ENCODE data around the gene GFI1B.

Gene GFI1B

GRCh38 chr9:132978451-132979131 is at the start of gene GFI1B:
Gene GFI1B, plus strand, starts transcription at chr9:132978694. Its CDS starts 7,985 bp downstream, at chr9:132986679.
- H3K36me3 ChIP-seq (ENCODE audit: insufficient read depth, low read length): no peaks in the 10 kb centered on the region
- no peak within 1 kb of the TSS; the same call in 1 of the 2 replicates for H3K9ac ChIP-seq (ENCODE audit: low read depth, low read length)
- H3K9me3 ChIP-seq (ENCODE audit: control insufficient read depth, insufficient read depth, low read length): no peaks in the 10 kb centered on the region
- peaks cover 11% of the 10 kb centered on the region; the same call in 1 of the 2 replicates for H3K4me1 ChIP-seq (ENCODE audit: insufficient read depth, low read length)

- Histone ChIP-seq H3K36me3 (ENCODE audit: insufficient read depth, low read length) (0 out of 2 replicates have a peak, but pooled peaks cover 1% of the 10 kb centered on the region), H3K9ac (ENCODE audit: low read depth, low read length) (no peak overlapping the region), H3K9me3 (ENCODE audit: control insufficient read depth, insufficient read depth, low read length) (no peaks in the 10 kb centered on the region), H3K4me1 (ENCODE audit: insufficient read depth, low read length) (no peaks in the 10 kb centered on the region)
Observed at GRCh38 chr9:132931178-132931735, 47.2 kb upstream of the GFI1B start.

GRCh38 chr9:132935026-132935425 is 43.5 kb upstream of the GFI1B start:
- H3K9me3 ChIP-seq (ENCODE audit: control insufficient read depth, insufficient read depth, low read length): no peaks in the 10 kb centered on the region
- peaks cover 5% of the 10 kb centered on the region; the same call in 1 of the 2 replicates for H3K4me1 ChIP-seq (ENCODE audit: insufficient read depth, low read length)
- no peaks in the 10 kb centered on the region for H3K36me3 ChIP-seq (ENCODE audit: insufficient read depth, low read length)
- H3K9ac ChIP-seq (ENCODE audit: low read depth, low read length): no peak overlapping the region

- no peak overlapping the region for H3K9ac ChIP-seq (ENCODE audit: low read depth, low read length)
- no peaks in the 10 kb centered on the region for H3K36me3 ChIP-seq (ENCODE audit: insufficient read depth, low read length)
Observed at GRCh38 chr9:132937463-132937901, 41.0 kb upstream of the GFI1B start.

GRCh38 chr9:132939169-132939568 is 39.3 kb upstream of the GFI1B start:
- Histone ChIP-seq H3K4me1 (ENCODE audit: insufficient read depth, low read length) (peaks cover 5% of the 10 kb centered on the region; the same call in 1 of the 2 replicates), H3K9me3 (ENCODE audit: control insufficient read depth, insufficient read depth, low read length) (no peaks in the 10 kb centered on the region), H3K9ac (ENCODE audit: low read depth, low read length) (no peak overlapping the region), H3K36me3 (ENCODE audit: insufficient read depth, low read length) (no peaks in the 10 kb centered on the region)

More at GRCh38 chr9:132937463-132937901, 41.0 kb upstream of the GFI1B start:
- Histone ChIP-seq H3K4me1 (ENCODE audit: insufficient read depth, low read length) (peaks cover 5% of the 10 kb centered on the region; the same call in 1 of the 2 replicates), H3K9me3 (ENCODE audit: control insufficient read depth, insufficient read depth, low read length) (no peaks in the 10 kb centered on the region)

GRCh38 chr9:132942541-132943182 is 35.8 kb upstream of the GFI1B start:
- no peak overlapping the region for H3K9ac ChIP-seq (ENCODE audit: low read depth, low read length)
- H3K9me3 ChIP-seq (ENCODE audit: control insufficient read depth, insufficient read depth, low read length): no peaks in the 10 kb centered on the region
- no peaks in the 10 kb centered on the region for H3K36me3 ChIP-seq (ENCODE audit: insufficient read depth, low read length)
- H3K4me1 ChIP-seq (ENCODE audit: insufficient read depth, low read length): peaks cover 17% of the 10 kb centered on the region

GRCh38 chr9:132943651-132944293 is 34.7 kb upstream of the GFI1B start:
- Histone ChIP-seq H3K9me3 (ENCODE audit: control insufficient read depth, insufficient read depth, low read length) (no peaks in the 10 kb centered on the region), H3K9ac (ENCODE audit: low read depth, low read length) (peak overlapping the region; percentile 67), H3K4me1 (ENCODE audit: insufficient read depth, low read length) (peaks cover 17% of the 10 kb centered on the region), H3K36me3 (ENCODE audit: insufficient read depth, low read length) (no peaks in the 10 kb centered on the region)

GRCh38 chr9:132944294-132945185 is 34.0 kb upstream of the GFI1B start, which contains the start of gene TSC1:
Gene TSC1, minus strand, starts transcription at chr9:132944616. Its CDS starts 15,744 bp downstream, at chr9:132928872.
- Histone ChIP-seq H3K4me1 (ENCODE audit: insufficient read depth, low read length) (peaks cover 16% of the 10 kb centered on the region), H3K9me3 (ENCODE audit: control insufficient read depth, insufficient read depth, low read length) (no peaks in the 10 kb centered on the region), H3K9ac (ENCODE audit: low read depth, low read length) (peak within 1 kb of the TSS; percentile 67), H3K36me3 (ENCODE audit: insufficient read depth, low read length) (no peaks in the 10 kb centered on the region)

GRCh38 chr9:132945186-132946130 is 33.0 kb upstream of the GFI1B start:
- H3K4me1 ChIP-seq (ENCODE audit: insufficient read depth, low read length): peaks cover 12% of the 10 kb centered on the region
- peak overlapping the region; percentile 55; the same call in 1 of the 2 replicates for H3K9ac ChIP-seq (ENCODE audit: low read depth, low read length)
- H3K9me3 ChIP-seq (ENCODE audit: control insufficient read depth, insufficient read depth, low read length): no peaks in the 10 kb centered on the region
- H3K36me3 ChIP-seq (ENCODE audit: insufficient read depth, low read length): no peaks in the 10 kb centered on the region

GRCh38 chr9:132946211-132946610 is 32.3 kb upstream of the GFI1B start:
- no peaks in the 10 kb centered on the region for H3K36me3 ChIP-seq (ENCODE audit: insufficient read depth, low read length)
- H3K9me3 ChIP-seq (ENCODE audit: control insufficient read depth, insufficient read depth, low read length): no peaks in the 10 kb centered on the region
- H3K4me1 ChIP-seq (ENCODE audit: insufficient read depth, low read length): peaks cover 12% of the 10 kb centered on the region
- no peak overlapping the region for H3K9ac ChIP-seq (ENCODE audit: low read depth, low read length)

- Histone ChIP-seq H3K9me3 (ENCODE audit: control insufficient read depth, insufficient read depth, low read length) (no peaks in the 10 kb centered on the region), H3K36me3 (ENCODE audit: insufficient read depth, low read length) (no peaks in the 10 kb centered on the region), H3K9ac (ENCODE audit: low read depth, low read length) (no peak overlapping the region), H3K4me1 (ENCODE audit: insufficient read depth, low read length) (peaks cover 12% of the 10 kb centered on the region)
Observed at GRCh38 chr9:132946631-132947295, 31.7 kb upstream of the GFI1B start.

- Histone ChIP-seq H3K4me1 (ENCODE audit: insufficient read depth, low read length) (peaks cover 12% of the 10 kb centered on the region), H3K9me3 (ENCODE audit: control insufficient read depth, insufficient read depth, low read length) (no peaks in the 10 kb centered on the region), H3K9ac (ENCODE audit: low read depth, low read length) (no peak overlapping the region), H3K36me3 (ENCODE audit: insufficient read depth, low read length) (no peaks in the 10 kb centered on the region)
Observed at GRCh38 chr9:132947756-132948155, 30.7 kb upstream of the GFI1B start.

Measured in ES-I3 (cell line).